HUES48 (cell line): ENCODE results near the gene TASOR2.

ENCODE experiments used
- H3K27ac ChIP-seq: one replicate; pipeline ENCODE4 v1.7.0; 2013; ENCODE audit warnings: low read depth, low read length, inconsistent platforms
- H3K27me3 ChIP-seq: 2 replicates; pipeline ENCODE4 v1.6.1; 2013; ENCODE audit warnings: mild to moderate bottlenecking, low read length; ENCODE audit not compliant: control insufficient read depth, insufficient read depth
- H3K36me3 ChIP-seq: 2 replicates; pipeline ENCODE4 v1.6.1; 2013; ENCODE audit warnings: low read length; ENCODE audit not compliant: control insufficient read depth, insufficient read depth
- H3K4me1 ChIP-seq: 2 replicates; pipeline ENCODE4 v1.6.1; 2013; ENCODE audit warnings: mild to moderate bottlenecking, low read length; ENCODE audit not compliant: control insufficient read depth, insufficient read depth
- H3K4me3 ChIP-seq: 2 replicates; pipeline ENCODE4 v1.5.1; 2013; ENCODE audit warnings: mild to moderate bottlenecking, low read depth, low read length
- H3K9ac ChIP-seq: 2 replicates; pipeline ENCODE4 v1.6.1; 2013; ENCODE audit warnings: mild to moderate bottlenecking, low read depth, low read length, moderate library complexity
- H3K9me3 ChIP-seq: 2 replicates; pipeline ENCODE4 v1.6.1; 2013; ENCODE audit warnings: low read length; ENCODE audit not compliant: control insufficient read depth, insufficient read depth

The TASOR2 gene

GRCh38 chr10:5656737-5657579 is 27.7 kb upstream of the TASOR2 start:
- Histone ChIP-seq H3K36me3 (no peaks in the 10 kb centered on the region), H3K27me3 (no peaks in the 10 kb centered on the region), H3K4me3 (no peak overlapping the region)

GRCh38 chr10:5658871-5659618 is 25.6 kb upstream of the TASOR2 start:
- Histone ChIP-seq H3K9ac (no peak overlapping the region), H3K36me3 (no peaks in the 10 kb centered on the region), H3K4me3 (peak overlapping the region; percentile 27; the same call in 1 of the 2 replicates), H3K4me1 (peaks cover 25% of the 10 kb centered on the region), H3K27ac (no peak overlapping the region), H3K27me3 (no peaks in the 10 kb centered on the region), H3K9me3 (no peaks in the 10 kb centered on the region)

More at GRCh38 chr10:5656737-5657579, 27.7 kb upstream of the TASOR2 start:
- Histone ChIP-seq H3K9me3 (no peaks in the 10 kb centered on the region), H3K27ac (no peak overlapping the region), H3K9ac (no peak overlapping the region), H3K4me1 (peaks cover 15% of the 10 kb centered on the region)

- H3K27me3 ChIP-seq = no peaks in the 10 kb centered on the region
- peaks cover 29% of the 10 kb centered on the region for H3K4me1 ChIP-seq
- no peak overlapping the region for H3K9ac ChIP-seq
- H3K27ac ChIP-seq = no peak overlapping the region
- no peaks in the 10 kb centered on the region for H3K9me3 ChIP-seq
- H3K36me3 ChIP-seq = no peaks in the 10 kb centered on the region
- H3K4me3 ChIP-seq = no peak overlapping the region
Observed at GRCh38 chr10:5659702-5660528, 24.7 kb upstream of the TASOR2 start.

GRCh38 chr10:5661043-5661442 is 23.6 kb upstream of the TASOR2 start:
- no peak overlapping the region for H3K9ac ChIP-seq
- H3K36me3 ChIP-seq = no peaks in the 10 kb centered on the region

GRCh38 chr10:5662708-5663579 is 21.7 kb upstream of the TASOR2 start:
- no peaks in the 10 kb centered on the region for H3K9me3 ChIP-seq
- peaks cover 38% of the 10 kb centered on the region for H3K4me1 ChIP-seq
- H3K27me3 ChIP-seq = peaks cover 7% of the 10 kb centered on the region
- H3K36me3 ChIP-seq = no peaks in the 10 kb centered on the region
- no peak overlapping the region for H3K9ac ChIP-seq
- no peak overlapping the region for H3K4me3 ChIP-seq
- H3K27ac ChIP-seq = peak overlapping the region; percentile 33

More at GRCh38 chr10:5661043-5661442, 23.6 kb upstream of the TASOR2 start:
- Histone ChIP-seq H3K9me3 (no peaks in the 10 kb centered on the region), H3K4me3 (no peak overlapping the region), H3K27ac (no peak overlapping the region), H3K4me1 (peaks cover 34% of the 10 kb centered on the region), H3K27me3 (no peaks in the 10 kb centered on the region)

GRCh38 chr10:5663692-5664427 is 20.8 kb upstream of the TASOR2 start:
- Histone ChIP-seq H3K27ac (peak overlapping the region; percentile 33), H3K4me3 (no peak overlapping the region), H3K36me3 (no peaks in the 10 kb centered on the region), H3K9ac (no peak overlapping the region), H3K9me3 (no peaks in the 10 kb centered on the region), H3K27me3 (peaks cover 7% of the 10 kb centered on the region), H3K4me1 (peaks cover 35% of the 10 kb centered on the region)

GRCh38 chr10:5665373-5666007 is 19.1 kb upstream of the TASOR2 start:
- H3K4me3 ChIP-seq = peak overlapping the region; percentile 73
- H3K27me3 ChIP-seq = peaks cover 7% of the 10 kb centered on the region
- H3K9ac ChIP-seq = peak overlapping the region; percentile 79
- no peaks in the 10 kb centered on the region for H3K9me3 ChIP-seq
- H3K27ac ChIP-seq = no peak overlapping the region
- no peaks in the 10 kb centered on the region for H3K36me3 ChIP-seq
- peaks cover 23% of the 10 kb centered on the region for H3K4me1 ChIP-seq

- H3K9ac ChIP-seq = peak within 1 kb of the TSS; percentile 79
- peak within 1 kb of the TSS; percentile 73 for H3K4me3 ChIP-seq
- no peak within 1 kb of the TSS for H3K27ac ChIP-seq
Observed at GRCh38 chr10:5666008-5666840, 18.4 kb upstream of the TASOR2 start, which contains the start of gene ASB13. Gene ASB13, minus strand, starts transcription at chr10:5666595. Its CDS starts 44 bp downstream, at chr10:5666551.

More at GRCh38 chr10:5666008-5666840, 18.4 kb upstream of the TASOR2 start, which contains the start of gene ASB13:
- Histone ChIP-seq H3K27me3 (peaks cover 7% of the 10 kb centered on the region), H3K4me1 (peaks cover 23% of the 10 kb centered on the region), H3K36me3 (no peaks in the 10 kb centered on the region), H3K9me3 (no peaks in the 10 kb centered on the region)
